Kidney (tissue), 14 donors: ENCODE data around the gene PPM1H. TPM values are rescaled to one million over a fixed set of nuclear protein-coding genes. Genes with fewer than 3 reads are reported as not detected.

Source experiments
- DNase-seq, 5 donors: peaks; one replicate each; pipeline ENCODE4 v3.0.0-alpha.2; 2013 to 2020
- FAIRE-seq: peaks from 2 replicates; lab custom pipeline; 2012; peaks lifted over from hg19 to GRCh38; lab: Jason Lieb, UNC
- H3K27ac ChIP-seq, 2 donors: one replicate each; pipeline ENCODE4 v1.7.0; 2013; ENCODE audit warnings: low read depth in 2 of 2, low read length in 2 of 2, inconsistent platforms in 1 of 2
- H3K27me3 ChIP-seq: one replicate; pipeline ENCODE4 v1.7.1; 2013; ENCODE audit warnings: low read length, inconsistent platforms; ENCODE audit not compliant: control insufficient read depth, insufficient read depth
- H3K36me3 ChIP-seq, 3 donors: one replicate each; pipeline versions ENCODE4 v1.7.0 to v1.7.1; 2013; ENCODE audit warnings: low read length in 3 of 3, control low read depth in 1 of 3, inconsistent platforms in 1 of 3; ENCODE audit not compliant: insufficient read depth in 3 of 3, control insufficient read depth in 2 of 3
- H3K4me1 ChIP-seq, 3 donors: one replicate each; pipeline versions ENCODE4 v1.7.0 to v1.7.1; 2013; ENCODE audit warnings: low read length in 3 of 3, inconsistent platforms in 1 of 3, low read depth in 1 of 3; ENCODE audit not compliant: control insufficient read depth in 2 of 3, insufficient read depth in 2 of 3
- H3K4me3 ChIP-seq, 3 donors: one replicate each; pipeline versions ENCODE4 v1.7.0 to v1.8.1; 2013; ENCODE audit warnings: low read length in 3 of 3, control low read depth in 1 of 3, inconsistent platforms in 1 of 3
- H3K9ac ChIP-seq, 3 donors: one replicate each; pipeline versions ENCODE4 v1.7.0 to v1.7.1; 2013; ENCODE audit warnings: low read length in 3 of 3, control low read depth in 1 of 3, inconsistent platforms in 1 of 3
- H3K9me3 ChIP-seq, 3 donors: one replicate each; pipeline versions ENCODE4 v1.7.0 to v1.7.1; 2013; ENCODE audit warnings: low read length in 3 of 3, control low read depth in 1 of 3, inconsistent platforms in 1 of 3; ENCODE audit not compliant: control insufficient read depth in 2 of 3, insufficient read depth in 1 of 3
- CTCF ChIP-seq: IDR thresholded peaks from 3 replicates; pipeline ENCODE4 v1.5.1; 2012; ENCODE audit warnings: mild to moderate bottlenecking, moderate library complexity, borderline replicate concordance; ENCODE audit not compliant: insufficient read depth; ENCODE audit errors: extremely low read depth
- intact Hi-C: fragments of 100-400 bp; cut with DNase I; formaldehyde crosslinking; loops from one replicate; pipeline ENCODE4 v1.11.1; 2022
- polyA plus RNA-seq: library from polyadenylated mRNA; stranded (reverse); fragments of 350-450 nt; fragmentation: Illumina TruSeq; extraction: RNeasy Lipid Tissue Mini Kit (QIAGEN cat#74804); gene quantifications from one replicate; pipeline ENCODE4 v1.2.3, GENCODE V29; 2014; ENCODE audit warnings: low read depth, low replicate concordance; ENCODE audit not compliant: insufficient read depth
- total RNA-seq: library from RNA; stranded (reverse); fragmentation: NEBNext Ultra II Directional; extraction: Animal tissue kit (Norgen Biotek cat#: 25700); gene quantifications from one replicate; pipeline ENCODE4 v1.2.1, GENCODE V29; 2021
- donor health status: control.
- donor health status: control.
- donor health status: control.
- donor health status: control.
- donor health status: control.
- donor health status: DM: yes; HTN: yes; CAD: no.
- donor health status: Normal renal cell carcinoma (clear cell type).

Gene PPM1H
- total and polyA plus RNA-seq, 2 donors from 2014 or later: 8.7 to 25.0 TPM

GRCh38 chr12:62744551-62744950 lies 190.4 kb downstream of the PPM1H start:
- H3K4me1 ChIP-seq: no peaks in the 10 kb centered on the region
- DNase-seq: no peak
- no peak overlapping the region for H3K27ac ChIP-seq
- no peak overlapping the region for H3K9ac ChIP-seq
- H3K4me3 ChIP-seq: no peak overlapping the region
- H3K36me3 ChIP-seq: no peaks in the 10 kb centered on the region
- H3K9me3 ChIP-seq: no peaks in the 10 kb centered on the region
- no peak for FAIRE-seq
- no peak for TF ChIP-seq CTCF
- intact Hi-C loops: no loop called here
- no peaks in the 10 kb centered on the region for H3K27me3 ChIP-seq

DNA sequence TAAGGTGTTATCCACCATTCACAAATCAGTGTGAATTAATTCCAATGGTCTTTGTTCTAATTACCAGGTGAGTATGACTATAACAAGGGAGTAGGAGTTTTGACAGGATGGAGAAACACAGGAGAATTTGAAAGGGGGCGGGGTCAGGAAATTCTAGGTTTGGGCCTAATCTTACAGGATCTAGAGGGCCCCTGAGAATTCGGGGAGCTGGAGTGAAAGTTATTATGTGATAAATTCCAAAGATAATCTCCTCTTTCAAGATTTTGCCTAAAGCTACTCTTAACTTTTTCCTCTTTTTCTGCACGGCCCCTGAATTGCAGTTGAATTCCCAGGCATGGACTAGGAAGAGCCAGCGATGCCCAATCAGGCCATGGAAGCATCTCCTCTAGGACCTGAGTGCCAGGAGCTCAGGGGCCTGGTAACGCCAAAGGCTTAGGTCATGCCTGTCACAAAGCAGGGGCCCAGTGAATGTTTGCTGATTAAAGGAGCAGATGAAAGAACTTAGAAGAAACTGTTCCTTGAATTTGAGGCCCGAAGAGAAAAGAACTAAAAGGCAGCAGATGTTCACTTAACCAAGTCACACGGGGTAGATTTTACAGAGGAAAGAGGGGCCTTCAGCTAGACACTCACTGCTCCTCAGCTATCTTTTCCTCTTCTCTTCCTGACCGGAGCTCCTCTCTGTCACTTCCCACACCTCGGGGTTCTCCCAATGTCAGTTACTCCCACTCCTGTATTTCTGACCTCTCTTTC lies 195.5 kb downstream of the PPM1H start:
- TF ChIP-seq CTCF: no peak
- no peak for DNase-seq
- Histone ChIP-seq H3K9me3 (no peaks in the 10 kb centered on the region), H3K27ac (peak overlapping the region in 1 of 2 donors; percentile 10), H3K36me3 (no peaks in the 10 kb centered on the region), H3K4me1 (no peaks in the 10 kb centered on the region), H3K27me3 (no peaks in the 10 kb centered on the region), H3K9ac (no peak overlapping the region), H3K4me3 (no peak overlapping the region)
- intact Hi-C loops: no loop called here
- no peak for FAIRE-seq

- no peaks in the 10 kb centered on the region for H3K9me3 ChIP-seq
- H3K27me3 ChIP-seq: no peaks in the 10 kb centered on the region
- intact Hi-C loops: no loop called here
- H3K27ac ChIP-seq: no peak overlapping the region
- no peak for TF ChIP-seq CTCF
- FAIRE-seq (no peak), DNase-seq (no peak)
- H3K36me3 ChIP-seq: peaks cover 0 to 2% (median 0%) of the 10 kb centered on the region in 3 donors
- H3K4me3 ChIP-seq: no peak overlapping the region
- no peak overlapping the region for H3K9ac ChIP-seq
- no peaks in the 10 kb centered on the region for H3K4me1 ChIP-seq
Measured at GRCh38 chr12:62738616-62739015, 196.3 kb downstream of the PPM1H start.
